NB4 (cell line): ENCODE results near the gene HMGB3.

ENCODE experiments used
- MYC ChIP-seq: IDR thresholded peaks from 2 replicates; pipeline ENCODE4 v1.6.1; 2011; ENCODE audit warnings: low read depth, low read length
- POLR2A ChIP-seq: IDR thresholded peaks from 2 replicates; pipeline ENCODE4 v1.6.1; 2011; ENCODE audit warnings: mild to moderate bottlenecking; ENCODE audit not compliant: insufficient read length; ENCODE audit errors: extremely low read depth
- TF ChIP-seq, protein P1 (sequence below): IDR thresholded peaks from one replicate; pipeline ENCODE4 v1.5.1; 2012; ENCODE audit warnings: low read depth, low read length

DNA sequence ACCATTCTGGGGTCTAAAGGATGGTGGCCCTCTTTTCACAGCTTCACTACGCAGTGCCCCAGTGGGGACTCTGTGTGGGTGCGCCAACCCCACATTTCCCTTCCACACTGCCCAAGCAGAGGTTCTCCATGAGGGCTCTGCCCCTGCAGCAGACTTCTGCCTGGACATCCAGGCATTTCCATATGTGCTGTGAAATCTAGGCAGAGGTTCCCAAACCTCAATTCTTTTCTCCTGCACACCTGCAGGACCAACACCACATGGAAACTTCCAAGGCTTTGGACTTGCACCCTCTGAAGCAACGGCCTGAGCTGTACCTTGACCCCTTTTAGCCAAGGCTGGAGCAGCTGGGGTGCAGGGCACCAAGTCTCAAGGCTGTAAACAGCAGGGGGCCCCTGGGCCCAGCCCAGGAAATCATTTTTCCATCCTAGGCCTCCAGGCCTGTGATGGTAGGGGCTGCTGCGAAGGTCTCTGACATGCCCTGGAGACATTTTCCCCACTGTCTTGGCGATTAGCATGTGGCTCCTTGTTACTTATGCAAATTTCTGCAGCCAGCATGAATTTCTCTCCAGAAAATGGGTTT, 30.1 kb downstream of the HMGB3 start:
- TF ChIP-seq, protein P1, sequence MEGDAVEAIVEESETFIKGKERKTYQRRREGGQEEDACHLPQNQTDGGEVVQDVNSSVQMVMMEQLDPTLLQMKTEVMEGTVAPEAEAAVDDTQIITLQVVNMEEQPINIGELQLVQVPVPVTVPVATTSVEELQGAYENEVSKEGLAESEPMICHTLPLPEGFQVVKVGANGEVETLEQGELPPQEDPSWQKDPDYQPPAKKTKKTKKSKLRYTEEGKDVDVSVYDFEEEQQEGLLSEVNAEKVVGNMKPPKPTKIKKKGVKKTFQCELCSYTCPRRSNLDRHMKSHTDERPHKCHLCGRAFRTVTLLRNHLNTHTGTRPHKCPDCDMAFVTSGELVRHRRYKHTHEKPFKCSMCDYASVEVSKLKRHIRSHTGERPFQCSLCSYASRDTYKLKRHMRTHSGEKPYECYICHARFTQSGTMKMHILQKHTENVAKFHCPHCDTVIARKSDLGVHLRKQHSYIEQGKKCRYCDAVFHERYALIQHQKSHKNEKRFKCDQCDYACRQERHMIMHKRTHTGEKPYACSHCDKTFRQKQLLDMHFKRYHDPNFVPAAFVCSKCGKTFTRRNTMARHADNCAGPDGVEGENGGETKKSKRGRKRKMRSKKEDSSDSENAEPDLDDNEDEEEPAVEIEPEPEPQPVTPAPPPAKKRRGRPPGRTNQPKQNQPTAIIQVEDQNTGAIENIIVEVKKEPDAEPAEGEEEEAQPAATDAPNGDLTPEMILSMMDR = no peak
- TF ChIP-seq POLR2A (no peak), MYC (no peak)
